NCI-H526 (cell line): ENCODE data around the gene KHDC3L.

ENCODE experiments used
- DNase-seq, 2 experiments: peaks; one replicate each; lab custom pipeline; 2025; lab: John Stamatoyannopoulos, UW

Gene KHDC3L

GRCh38 chr6:73362358-73362757 lies at the start of gene KHDC3L:
KHDC3L (plus strand) TSS chr6:73362658; CDS start chr6:73362730, 72 bp downstream.
- no peak for DNase-seq

GRCh38 chr6:73314577-73315492 lies 47.6 kb upstream of the KHDC3L start:
- no peak for DNase-seq

- DNase-seq, result no peak
Observed at GRCh38 chr6:73323323-73323722, 39.1 kb upstream of the KHDC3L start.

- no peak for DNase-seq
Observed at GRCh38 chr6:73325656-73326055, 36.8 kb upstream of the KHDC3L start.

- no peak for DNase-seq
Observed at GRCh38 chr6:73328790-73329189, 33.7 kb upstream of the KHDC3L start.

- no peak for DNase-seq
Observed at GRCh38 chr6:73329201-73329600, 33.3 kb upstream of the KHDC3L start.

GRCh38 chr6:73339340-73339739 lies 23.1 kb upstream of the KHDC3L start:
- DNase-seq, result no peak

GRCh38 chr6:73340048-73340447 lies 22.4 kb upstream of the KHDC3L start:
- DNase-seq, result no peak

GRCh38 chr6:73341335-73341734 lies 21.1 kb upstream of the KHDC3L start:
- DNase-seq, result no peak

- DNase-seq, result no peak
Observed at GRCh38 chr6:73342174-73342573, 20.3 kb upstream of the KHDC3L start.

- DNase-seq, result no peak
Observed at GRCh38 chr6:73343164-73343563, 19.3 kb upstream of the KHDC3L start.

GRCh38 chr6:73348550-73349204 lies 13.8 kb upstream of the KHDC3L start:
- DNase-seq, result no peak

- no peak for DNase-seq
Observed at GRCh38 chr6:73349311-73349710, 13.1 kb upstream of the KHDC3L start.

- no peak for DNase-seq
Observed at GRCh38 chr6:73353636-73354593, 8.5 kb upstream of the KHDC3L start, which contains the start of gene DPPA5. DPPA5 (minus strand) TSS chr6:73354276; CDS start chr6:73354225, 51 bp downstream.

GRCh38 chr6:73362869-73363536 lies 545 bp downstream of the KHDC3L start:
- no peak for DNase-seq

GRCh38 chr6:73363537-73363875 lies 1.0 kb downstream of the KHDC3L start:
- no peak for DNase-seq

GRCh38 chr6:73364121-73364520 lies 1.7 kb downstream of the KHDC3L start:
- no peak for DNase-seq

- DNase-seq, result no peak
Observed at GRCh38 chr6:73364549-73364948, 2.1 kb downstream of the KHDC3L start.

GRCh38 chr6:73367761-73368355 lies 5.4 kb downstream of the KHDC3L start:
- DNase-seq, result no peak

- DNase-seq, result no peak
Observed at GRCh38 chr6:73368675-73369074, 6.2 kb downstream of the KHDC3L start.

- DNase-seq, result no peak
Observed at GRCh38 chr6:73369157-73369556, 6.7 kb downstream of the KHDC3L start.
